GM12872 (cell line): Measurements from ENCODE around the gene PERCC1.

Experiments used
- CTCF ChIP-seq: IDR thresholded peaks from 3 replicates; pipeline ENCODE4 v1.5.1; 2011; ENCODE audit warnings: low read depth, mild to moderate bottlenecking, low read length, moderate library complexity; ENCODE audit not compliant: insufficient read depth

The PERCC1 gene

GRCh38 chr16:1401061-1401757 lies 29.7 kb upstream of the PERCC1 start:
- TF ChIP-seq CTCF: no peak

GRCh38 chr16:1401758-1402154 lies 29.1 kb upstream of the PERCC1 start:
- TF ChIP-seq CTCF: no peak

- TF ChIP-seq CTCF: no peak
Observed at GRCh38 chr16:1403036-1403435, 27.8 kb upstream of the PERCC1 start.

GRCh38 chr16:1403733-1404132 lies 27.1 kb upstream of the PERCC1 start:
- TF ChIP-seq CTCF: no peak

GRCh38 chr16:1407753-1408152 lies 23.1 kb upstream of the PERCC1 start:
- TF ChIP-seq CTCF: no peak

- no peak for TF ChIP-seq CTCF
Observed at GRCh38 chr16:1408171-1408837, 22.6 kb upstream of the PERCC1 start.

GRCh38 chr16:1412847-1413246 lies 18.0 kb upstream of the PERCC1 start:
- no peak for TF ChIP-seq CTCF
